OCI-LY1 (cell line): ENCODE results near the gene KRTAP10-5.

Experiments used
- H2AFZ ChIP-seq: fragments of 200-600 bp; sonication (generic), shearing (Covaris generic); 2 replicates; pipeline ENCODE4 v1.6.0; 2014; ENCODE audit warnings: antibody characterized with exemption, mild to moderate bottlenecking, low read length
- H3F3A ChIP-seq: fragments of 200-600 bp; sonication (generic), shearing (Covaris generic); 2 replicates; pipeline ENCODE4 v1.6.0; 2014; ENCODE audit warnings: mild to moderate bottlenecking, antibody characterized with exemption, low read length, moderate library complexity; ENCODE audit not compliant: insufficient read depth
- H3K27ac ChIP-seq: fragments of 200-600 bp; sonication (generic); 2 replicates; pipeline ENCODE4 v1.5.1; 2014; ENCODE audit warnings: low read length, mixed run types, mild to moderate bottlenecking, low read depth; ENCODE audit not compliant: poor library complexity, severe bottlenecking
- H3K27me3 ChIP-seq: fragments of 200-600 bp; sonication (generic); 2 replicates; pipeline ENCODE4 v1.6.0; 2014; ENCODE audit warnings: antibody characterized with exemption, mild to moderate bottlenecking, low read length, moderate library complexity; ENCODE audit not compliant: insufficient read depth
- H3K36me3 ChIP-seq: fragments of 200-600 bp; sonication (generic); 2 replicates; pipeline ENCODE4 v1.6.1; 2014; ENCODE audit warnings: mild to moderate bottlenecking, antibody characterized with exemption, low read length, moderate library complexity, mixed read lengths; ENCODE audit not compliant: insufficient read depth
- H3K4me1 ChIP-seq: fragments of 200-600 bp; sonication (generic); 2 replicates; pipeline ENCODE4 v1.5.1; 2014; ENCODE audit warnings: mild to moderate bottlenecking, low read length, moderate library complexity; ENCODE audit not compliant: insufficient read depth, severe bottlenecking
- H3K4me2 ChIP-seq: fragments of 200-600 bp; sonication (generic), shearing (Covaris generic); 2 replicates; pipeline ENCODE4 v1.6.1; 2014; ENCODE audit warnings: low read length
- H3K4me3 ChIP-seq: fragments of 200-600 bp; sonication (generic); 2 replicates; pipeline ENCODE4 v1.5.1; 2014; ENCODE audit warnings: low read length, low read depth, mild to moderate bottlenecking, mixed read lengths; ENCODE audit not compliant: poor library complexity, severe bottlenecking
- H3K79me2 ChIP-seq: fragments of 200-600 bp; shearing (Covaris generic); 2 replicates; pipeline ENCODE4 v1.6.1; 2016; ENCODE audit warnings: mixed run types, low read length, mixed read lengths; ENCODE audit not compliant: insufficient read depth
- H3K9ac ChIP-seq: fragments of 200-600 bp; sonication (generic), shearing (Covaris generic); 2 replicates; pipeline ENCODE4 v1.6.1; 2014; ENCODE audit warnings: mild to moderate bottlenecking, low read length, mixed read lengths
- H3K9me2 ChIP-seq: fragments of 200-600 bp; sonication (generic), shearing (Covaris generic); 2 replicates; pipeline ENCODE4 v1.6.1; 2014; ENCODE audit warnings: low read depth, mild to moderate bottlenecking, low read length, mixed read lengths
- H3K9me3 ChIP-seq: fragments of 200-600 bp; shearing (Covaris generic); 2 replicates; pipeline ENCODE4 v1.6.1; 2014; ENCODE audit warnings: low read length, mixed read lengths
- H4K20me1 ChIP-seq: fragments of 200-600 bp; sonication (generic), shearing (Covaris generic); 2 replicates; pipeline ENCODE4 v1.6.0; 2016; ENCODE audit warnings: mild to moderate bottlenecking, low read length; ENCODE audit not compliant: insufficient read depth
- EZH2 ChIP-seq: fragments of 200-600 bp; sonication (generic), shearing (Covaris generic); IDR thresholded peaks from 2 replicates; pipeline ENCODE4 v1.8.0; 2017; ENCODE audit warnings: borderline replicate concordance, mixed run types, mild to moderate bottlenecking, antibody characterized with exemption, low read length, moderate library complexity, mixed read lengths
- TF ChIP-seq, protein P1 (sequence below): fragments of 200-600 bp; sonication (generic), shearing (Covaris generic); IDR thresholded peaks from 2 replicates; pipeline ENCODE4 v1.5.1; 2017; ENCODE audit warnings: mild to moderate bottlenecking, antibody characterized with exemption, low read length, moderate library complexity, mixed read lengths

Gene KRTAP10-5

DNA sequence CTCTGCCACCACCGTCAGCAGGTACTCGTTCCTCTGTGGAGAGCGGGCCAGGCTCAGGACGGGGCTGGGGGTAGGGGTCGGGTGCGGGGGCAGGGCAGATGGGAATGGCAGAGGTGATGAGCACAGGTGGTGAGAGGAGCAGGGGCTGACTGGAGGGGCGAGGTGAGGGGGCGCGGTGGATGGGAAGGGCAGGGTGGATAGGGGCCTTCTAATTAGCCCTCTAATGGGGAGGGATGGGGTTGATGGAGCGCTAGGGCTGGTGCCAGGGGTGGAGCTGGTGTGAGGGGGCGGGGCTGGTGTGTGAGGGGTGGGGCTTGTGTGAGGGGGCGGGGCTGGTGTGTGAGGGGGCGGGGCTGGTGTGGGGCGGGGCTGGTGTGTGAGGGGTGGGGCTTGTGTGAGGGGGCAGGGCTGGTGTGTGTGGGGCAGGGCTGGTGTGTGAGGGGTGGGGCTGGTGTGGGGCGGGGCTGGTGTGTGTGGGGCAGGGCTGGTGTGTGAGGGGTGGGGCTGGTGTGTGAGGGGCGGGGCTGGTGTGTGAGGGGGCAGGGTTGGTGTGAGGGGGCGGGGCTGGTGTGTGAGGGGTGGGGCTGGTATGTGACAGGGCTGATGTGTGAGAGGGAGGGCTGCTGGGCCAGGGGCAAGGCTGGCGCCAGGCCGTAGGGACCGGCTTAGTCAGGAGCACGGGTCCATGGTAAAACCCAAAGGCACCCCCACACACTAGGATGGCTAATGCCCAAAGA, 46.3 kb downstream of the KRTAP10-5 start:
- H3K9ac ChIP-seq: no peak overlapping the region
- H3K9me3 ChIP-seq: no peaks in the 10 kb centered on the region
- H2AFZ ChIP-seq: no peak overlapping the region
- no peak overlapping the region for H3K4me3 ChIP-seq
- no peak overlapping the region for H3K27ac ChIP-seq
- no peaks in the 10 kb centered on the region for H3K9me2 ChIP-seq
- no peak overlapping the region for H3K4me2 ChIP-seq
- no peaks in the 10 kb centered on the region for H3K4me1 ChIP-seq
- no peaks in the 10 kb centered on the region for H3F3A ChIP-seq
- no peaks in the 10 kb centered on the region for H3K27me3 ChIP-seq
- H3K79me2 ChIP-seq: no peaks in the 10 kb centered on the region
- H3K36me3 ChIP-seq: no peaks in the 10 kb centered on the region
- TF ChIP-seq EZH2: no peak
- TF ChIP-seq, protein P1, sequence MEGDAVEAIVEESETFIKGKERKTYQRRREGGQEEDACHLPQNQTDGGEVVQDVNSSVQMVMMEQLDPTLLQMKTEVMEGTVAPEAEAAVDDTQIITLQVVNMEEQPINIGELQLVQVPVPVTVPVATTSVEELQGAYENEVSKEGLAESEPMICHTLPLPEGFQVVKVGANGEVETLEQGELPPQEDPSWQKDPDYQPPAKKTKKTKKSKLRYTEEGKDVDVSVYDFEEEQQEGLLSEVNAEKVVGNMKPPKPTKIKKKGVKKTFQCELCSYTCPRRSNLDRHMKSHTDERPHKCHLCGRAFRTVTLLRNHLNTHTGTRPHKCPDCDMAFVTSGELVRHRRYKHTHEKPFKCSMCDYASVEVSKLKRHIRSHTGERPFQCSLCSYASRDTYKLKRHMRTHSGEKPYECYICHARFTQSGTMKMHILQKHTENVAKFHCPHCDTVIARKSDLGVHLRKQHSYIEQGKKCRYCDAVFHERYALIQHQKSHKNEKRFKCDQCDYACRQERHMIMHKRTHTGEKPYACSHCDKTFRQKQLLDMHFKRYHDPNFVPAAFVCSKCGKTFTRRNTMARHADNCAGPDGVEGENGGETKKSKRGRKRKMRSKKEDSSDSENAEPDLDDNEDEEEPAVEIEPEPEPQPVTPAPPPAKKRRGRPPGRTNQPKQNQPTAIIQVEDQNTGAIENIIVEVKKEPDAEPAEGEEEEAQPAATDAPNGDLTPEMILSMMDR: no peak
- no peaks in the 10 kb centered on the region for H4K20me1 ChIP-seq

DNA sequence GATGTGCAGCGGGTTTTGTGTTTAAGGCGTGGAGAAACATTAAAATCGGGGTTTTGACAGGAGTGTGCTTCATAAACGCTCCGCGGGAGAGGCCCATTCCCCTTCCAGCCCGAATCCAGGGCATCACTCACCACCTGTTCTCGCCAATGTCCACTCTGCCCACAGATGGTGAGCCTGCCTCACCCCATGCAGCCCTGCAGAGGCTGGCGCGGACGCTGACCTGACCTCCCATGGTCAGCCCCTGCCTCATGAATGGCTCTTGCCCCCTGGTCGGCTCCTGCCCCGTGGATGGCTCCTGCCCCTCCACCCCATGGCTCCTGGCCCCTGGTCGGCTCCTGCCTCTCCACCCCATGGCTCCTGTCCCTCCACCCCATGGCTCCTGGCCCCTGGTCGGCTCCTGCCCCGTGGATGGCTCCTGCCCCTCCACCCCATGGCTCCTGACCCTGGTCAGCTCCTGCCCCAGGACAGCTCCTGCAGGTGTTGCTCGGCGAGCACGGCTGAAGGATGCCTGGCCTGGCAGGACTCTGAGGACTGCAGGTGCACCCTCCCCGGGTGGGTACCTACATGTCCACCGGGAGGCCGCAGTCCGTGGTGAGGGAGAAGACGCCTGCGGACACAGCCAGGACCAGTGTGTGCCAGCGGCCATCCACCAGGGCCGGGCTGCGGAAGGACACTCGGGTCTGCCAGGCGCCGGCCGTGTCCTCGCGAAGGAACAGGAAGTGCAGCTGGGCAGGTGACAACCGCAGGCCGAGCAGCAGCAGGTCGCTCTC, 47.1 kb downstream of the KRTAP10-5 start:
- Histone ChIP-seq H3K9me2 (no peaks in the 10 kb centered on the region), H3K9me3 (no peaks in the 10 kb centered on the region), H2AFZ (no peak overlapping the region), H3K9ac (no peak overlapping the region), H3K27ac (no peak overlapping the region), H3K4me3 (no peak overlapping the region), H3F3A (no peaks in the 10 kb centered on the region), H3K79me2 (no peaks in the 10 kb centered on the region), H3K4me2 (no peak overlapping the region), H3K27me3 (no peaks in the 10 kb centered on the region), H3K36me3 (no peaks in the 10 kb centered on the region), H3K4me1 (no peaks in the 10 kb centered on the region), H4K20me1 (no peaks in the 10 kb centered on the region)
- TF ChIP-seq, protein P1: no peak
- TF ChIP-seq EZH2: no peak

DNA sequence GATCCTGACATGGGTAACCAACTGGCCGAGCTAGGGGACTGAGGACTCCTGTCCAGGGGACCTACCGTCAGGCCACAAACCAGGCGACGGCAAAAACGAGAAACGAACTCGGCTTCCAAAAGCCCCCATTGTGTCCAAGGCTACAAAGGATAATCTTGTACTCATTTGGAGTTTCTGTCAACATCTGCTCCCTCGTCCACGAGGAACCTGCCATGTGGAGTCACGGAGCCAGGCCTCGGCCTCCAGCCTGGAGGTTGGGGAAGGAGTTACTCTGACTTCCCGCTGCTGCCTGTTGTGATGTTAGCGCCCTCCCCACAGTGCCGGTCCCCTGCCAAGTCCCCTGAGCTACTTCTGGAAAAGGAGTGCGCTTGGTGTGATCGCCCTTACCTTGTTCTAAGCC, 47.7 kb downstream of the KRTAP10-5 start:
- Histone ChIP-seq H3K27me3 (no peaks in the 10 kb centered on the region), H4K20me1 (no peaks in the 10 kb centered on the region), H3K4me3 (no peak overlapping the region), H3F3A (no peaks in the 10 kb centered on the region), H3K27ac (no peak overlapping the region), H3K4me2 (no peak overlapping the region), H3K9ac (no peak overlapping the region), H3K36me3 (no peaks in the 10 kb centered on the region), H3K4me1 (no peaks in the 10 kb centered on the region), H3K9me3 (no peaks in the 10 kb centered on the region), H3K9me2 (no peaks in the 10 kb centered on the region), H3K79me2 (no peaks in the 10 kb centered on the region), H2AFZ (no peak overlapping the region)
- TF ChIP-seq, protein P1: no peak
- no peak for TF ChIP-seq EZH2
